ENCODE data around the gene BMP10. TPM values are rescaled to one million over a fixed set of nuclear protein-coding genes. Genes with fewer than 3 reads are reported as not detected.

BMP10 gene
- total RNA-seq, 1 experiment from 2014 or later: not detected

- Histone ChIP-seq H4K8ac (replicated peaks; ENCODE audit: insufficient read length, low read depth, low read length) (no peak overlapping the region), H2AK5ac (ENCODE audit: insufficient read length, low read length) (no peak overlapping the region), H3K4me2 (ENCODE audit: insufficient read depth, insufficient read length, low read length) (no peak overlapping the region), H3K79me2 (ENCODE audit: insufficient read depth, low read length) (no peaks in the 10 kb centered on the region), H2BK15ac (ENCODE audit: low read depth, low read length) (no peak overlapping the region), H3K18ac (ENCODE audit: insufficient read length, low read depth, low read length) (no peak overlapping the region), H3K23me2 (ENCODE audit: insufficient read length, low read depth, low read length, poor library complexity, severe bottlenecking) (no peaks in the 10 kb centered on the region), H2BK5ac (ENCODE audit: insufficient read length, low read length) (no peak overlapping the region), H4K20me1 (ENCODE audit: control insufficient read depth, insufficient read depth, insufficient read length) (no peaks in the 10 kb centered on the region), H3K27me3 (ENCODE audit: insufficient read depth, low read length) (no peaks in the 10 kb centered on the region), H3K4me1 (ENCODE audit: insufficient read depth, low read length) (no peaks in the 10 kb centered on the region; the same call in 1 of the 2 replicates), H2AFZ (ENCODE audit: low read length) (no peak overlapping the region), H3K27ac (ENCODE audit: insufficient read length, low read depth, low read length) (no peak overlapping the region), H3K23ac (ENCODE audit: insufficient read length, low read depth, low read length) (no peak overlapping the region), H3K14ac (ENCODE audit: insufficient read depth, low read length) (no peak overlapping the region), H2BK20ac (ENCODE audit: low read depth, low read length, poor library complexity, severe bottlenecking) (no peak overlapping the region), H3K9me3 (ENCODE audit: control insufficient read depth, low read depth, low read length) (no peaks in the 10 kb centered on the region), H2BK120ac (ENCODE audit: low read depth, low read length, poor library complexity, severe bottlenecking) (no peak overlapping the region), H3T11ph (ENCODE audit: low read length) (no peak overlapping the region), H4K5ac (ENCODE audit: insufficient read length, low read depth, low read length) (no peak overlapping the region), H3K79me1 (ENCODE audit: insufficient read depth, low read depth, low read length, poor library complexity, severe bottlenecking) (no peaks in the 10 kb centered on the region), H3K56ac (ENCODE audit: insufficient read length, low read depth, low read length) (no peak overlapping the region), H4K91ac (ENCODE audit: insufficient read length, low read depth, low read length) (no peak overlapping the region), H2BK12ac (ENCODE audit: insufficient read length, low read depth, low read length) (no peak overlapping the region), H3K9ac (ENCODE audit: extremely low read depth, insufficient read length, low read length) (no peak overlapping the region), H3K4ac (ENCODE audit: low read depth, low read length) (no peak overlapping the region)
- DNase-seq: no peak
- no peaks in the 10 kb centered on the region for H3K9me3 Mint-ChIP-seq
- no peak overlapping the region for H3K4me3 Mint-ChIP-seq
- TF ChIP-seq CTCF (conservative IDR thresholded peaks at IDR 0.05): no peak
- H3K27ac Mint-ChIP-seq: no peak overlapping the region; a peak in 1 of 7 replicates
- no CpG with 5 or more reads among the region's 4 CpGs for WGBS (ENCODE audit: extremely low coverage, insufficient read length, low lambda C conversion rate)
- H3K4me1 Mint-ChIP-seq: peaks cover 2% of the 10 kb centered on the region in 2 experiments; a peak in 1 of 4 replicates
- peaks cover 4% of the 10 kb centered on the region for H3K27me3 Mint-ChIP-seq (ENCODE audit: low read depth)
- H3K36me3 Mint-ChIP-seq (ENCODE audit: insufficient read depth in 1 of 3, low read depth in 3 of 3): no peaks in the 10 kb centered on the region
Observed at GRCh38 chr2:68888038-68888704, 17.0 kb upstream of the BMP10 start.

All from H9 (cell line).